ENCODE measurements around the gene SEPTIN6.

SEPTIN6 gene

DNA sequence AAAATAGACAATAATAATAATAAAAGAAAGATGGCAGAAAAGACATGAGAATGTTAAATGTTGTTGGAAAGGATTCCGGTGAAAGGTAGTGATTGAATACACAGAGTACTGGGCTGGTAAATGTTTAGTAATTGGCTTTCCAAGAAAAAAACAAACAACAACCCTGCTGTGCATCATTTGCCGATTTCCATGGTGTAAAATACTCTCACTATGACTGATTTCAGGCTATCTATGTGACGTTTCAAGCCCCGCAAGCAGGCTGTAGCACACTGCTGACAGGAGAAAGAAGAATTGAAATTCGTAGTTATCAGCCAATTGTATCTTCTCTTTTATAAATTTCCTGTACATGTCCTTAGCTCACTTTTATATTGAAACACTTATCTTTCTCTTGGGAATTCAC lies 13.6 kb upstream of the SEPTIN6 start:
- no peak for TF ChIP-seq JUND (IDR thresholded peaks at IDR 0.05; ENCODE audit: low read depth)
- DNase-seq (ENCODE audit: low read depth in 1 of 2, low spot score in 1 of 2), result no peak
- in situ Hi-C loops (cut with HindIII; ENCODE audit: low pct_unique_long_range_greater_than_20kb, low sequenced_read_pairs), result no loop called here

- peak; percentile 14 to 45 for DNase-seq (ENCODE audit: low read depth in 1 of 2, low spot score in 1 of 2)
- in situ Hi-C loops (cut with HindIII; ENCODE audit: low pct_unique_long_range_greater_than_20kb, low sequenced_read_pairs), result no loop called here
- no peak for TF ChIP-seq JUND (IDR thresholded peaks at IDR 0.05; ENCODE audit: low read depth)
Observed at GRCh38 chrX:119698845-119699244, 5.9 kb upstream of the SEPTIN6 start.

DNA sequence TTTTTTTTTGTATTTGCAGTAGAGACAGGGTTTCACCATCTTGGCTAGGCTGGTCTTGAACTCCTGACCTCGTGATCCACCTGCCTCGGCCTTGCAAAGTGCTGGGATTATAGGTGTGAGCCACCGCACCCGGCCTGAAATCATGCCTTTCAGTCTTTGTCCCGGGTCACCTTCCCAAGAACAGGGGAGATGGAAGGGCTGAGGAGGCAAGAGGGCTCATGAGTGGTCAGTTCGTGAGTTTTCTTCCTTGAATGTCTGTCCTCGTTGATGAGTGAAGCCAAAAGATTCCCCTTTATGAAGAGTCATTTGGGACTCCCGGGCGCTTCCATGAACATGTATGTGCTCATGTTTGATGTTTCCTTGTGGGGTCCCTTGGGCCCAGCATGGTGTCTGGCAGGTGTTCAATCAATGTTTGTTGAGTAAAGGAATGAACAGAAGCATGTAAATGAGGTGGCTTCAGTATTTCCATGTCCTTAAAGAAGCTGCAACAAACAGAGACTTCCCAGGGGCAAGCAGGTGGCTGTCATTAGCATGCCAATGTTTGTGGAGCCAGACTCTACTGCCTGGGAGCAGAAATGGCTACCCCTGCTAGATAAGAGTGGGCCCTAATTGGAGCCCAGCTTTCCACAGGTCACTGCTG lies 3.4 kb upstream of the SEPTIN6 start:
- in situ Hi-C loops (cut with HindIII; ENCODE audit: low pct_unique_long_range_greater_than_20kb, low sequenced_read_pairs), result no loop called here
- TF ChIP-seq JUND (IDR thresholded peaks at IDR 0.05; ENCODE audit: low read depth), result no peak
- DNase-seq (ENCODE audit: low read depth in 1 of 2, low spot score in 1 of 2), result no peak

GRCh38 chrX:119695535-119696050 lies 2.6 kb upstream of the SEPTIN6 start:
- no peak for TF ChIP-seq JUND (IDR thresholded peaks at IDR 0.05; ENCODE audit: low read depth)
- DNase-seq (ENCODE audit: low read depth in 1 of 2, low spot score in 1 of 2), result no peak
- in situ Hi-C loops (cut with HindIII; ENCODE audit: low pct_unique_long_range_greater_than_20kb, low sequenced_read_pairs), result no loop called here

DNA sequence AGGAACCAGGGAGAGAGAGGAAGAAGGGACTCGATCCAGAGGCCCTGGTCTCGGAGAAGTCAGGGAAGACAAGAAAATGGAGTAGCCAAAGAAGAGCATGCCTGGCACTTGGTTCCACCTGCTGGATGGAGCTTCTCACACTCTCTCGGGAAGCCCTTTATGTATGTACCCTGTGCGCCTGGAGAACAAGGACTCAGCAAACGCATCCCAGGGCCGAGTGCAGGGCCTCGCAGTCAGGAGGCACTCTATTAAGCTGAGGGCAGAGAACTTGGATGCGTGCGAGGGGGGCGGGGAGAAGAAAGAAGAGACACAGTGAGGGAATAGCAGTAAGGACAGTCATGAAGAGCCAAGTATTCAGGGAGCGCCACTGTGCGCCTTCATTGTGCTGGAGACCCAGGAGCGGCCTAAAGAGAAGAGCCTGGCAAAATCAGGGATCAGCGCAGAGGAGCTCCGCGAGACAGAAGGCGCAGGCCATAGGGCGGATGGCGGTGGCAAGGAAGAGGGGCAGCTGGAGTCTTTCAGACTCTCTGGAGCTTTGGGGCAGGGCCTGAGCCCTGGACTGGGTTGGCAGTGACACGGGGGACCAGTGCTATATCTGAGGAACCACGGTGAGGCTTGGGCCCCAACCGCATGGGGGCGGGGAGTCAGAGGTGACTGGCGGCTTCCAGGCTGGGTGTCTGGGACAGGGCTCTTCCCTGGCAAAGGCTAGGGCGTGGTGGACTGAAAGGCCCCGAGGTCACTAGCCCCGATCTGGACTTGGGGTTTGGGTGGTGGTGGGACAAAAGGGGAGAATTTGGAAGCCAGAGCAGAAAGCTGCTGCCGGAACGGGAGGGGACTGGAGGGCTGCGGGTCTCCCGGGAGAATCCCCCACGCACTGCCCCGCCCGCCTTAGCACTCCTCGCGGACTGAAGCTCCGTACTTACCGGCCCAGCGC lies 1.9 kb upstream of the SEPTIN6 start:
- in situ Hi-C loops (cut with HindIII; ENCODE audit: low pct_unique_long_range_greater_than_20kb, low sequenced_read_pairs), result no loop called here

DNA sequence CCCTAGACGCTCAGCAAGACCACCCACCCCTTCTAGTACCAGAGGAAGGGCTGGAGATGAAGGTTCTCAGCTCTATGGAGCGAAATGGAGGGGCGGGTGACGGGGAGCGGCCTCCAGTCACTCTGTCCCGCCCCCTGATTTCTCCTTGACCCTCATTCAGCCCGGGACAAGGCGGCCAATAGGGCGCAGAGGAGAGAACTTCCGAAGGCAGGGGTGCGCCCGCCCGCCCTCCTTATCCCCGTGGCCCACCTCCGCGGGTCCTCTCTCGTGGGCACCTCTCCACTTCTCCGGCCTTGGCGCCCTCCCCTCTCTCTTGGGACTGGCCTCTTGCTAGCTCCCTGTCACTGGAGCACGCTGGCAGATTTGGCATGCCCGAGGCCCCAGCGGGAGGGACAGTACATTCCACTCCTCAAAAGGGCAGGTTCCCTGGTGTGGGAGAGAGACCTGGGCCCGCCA lies 1.1 kb upstream of the SEPTIN6 start:
- in situ Hi-C loops (cut with HindIII; ENCODE audit: low pct_unique_long_range_greater_than_20kb, low sequenced_read_pairs), result no loop called here
- no peak for DNase-seq (ENCODE audit: low read depth in 1 of 2, low spot score in 1 of 2)
- TF ChIP-seq JUND (IDR thresholded peaks at IDR 0.05; ENCODE audit: low read depth), result no peak

More for the DNA sequence above, 1.9 kb upstream of the SEPTIN6 start:
- TF ChIP-seq JUND (IDR thresholded peaks at IDR 0.05; ENCODE audit: low read depth), result no peak
- peak in 1 of 2 experiments; percentile 26 for DNase-seq (ENCODE audit: low read depth in 1 of 2, low spot score in 1 of 2)

- in situ Hi-C loops (cut with HindIII; ENCODE audit: low pct_unique_long_range_greater_than_20kb, low sequenced_read_pairs), result no loop called here
- DNase-seq (ENCODE audit: low read depth in 1 of 2, low spot score in 1 of 2), result peak; percentile 36 to 54
- no peak for TF ChIP-seq JUND (IDR thresholded peaks at IDR 0.05; ENCODE audit: low read depth)
Observed at GRCh38 chrX:119692191-119693039, 553 bp downstream of the SEPTIN6 start.

DNA sequence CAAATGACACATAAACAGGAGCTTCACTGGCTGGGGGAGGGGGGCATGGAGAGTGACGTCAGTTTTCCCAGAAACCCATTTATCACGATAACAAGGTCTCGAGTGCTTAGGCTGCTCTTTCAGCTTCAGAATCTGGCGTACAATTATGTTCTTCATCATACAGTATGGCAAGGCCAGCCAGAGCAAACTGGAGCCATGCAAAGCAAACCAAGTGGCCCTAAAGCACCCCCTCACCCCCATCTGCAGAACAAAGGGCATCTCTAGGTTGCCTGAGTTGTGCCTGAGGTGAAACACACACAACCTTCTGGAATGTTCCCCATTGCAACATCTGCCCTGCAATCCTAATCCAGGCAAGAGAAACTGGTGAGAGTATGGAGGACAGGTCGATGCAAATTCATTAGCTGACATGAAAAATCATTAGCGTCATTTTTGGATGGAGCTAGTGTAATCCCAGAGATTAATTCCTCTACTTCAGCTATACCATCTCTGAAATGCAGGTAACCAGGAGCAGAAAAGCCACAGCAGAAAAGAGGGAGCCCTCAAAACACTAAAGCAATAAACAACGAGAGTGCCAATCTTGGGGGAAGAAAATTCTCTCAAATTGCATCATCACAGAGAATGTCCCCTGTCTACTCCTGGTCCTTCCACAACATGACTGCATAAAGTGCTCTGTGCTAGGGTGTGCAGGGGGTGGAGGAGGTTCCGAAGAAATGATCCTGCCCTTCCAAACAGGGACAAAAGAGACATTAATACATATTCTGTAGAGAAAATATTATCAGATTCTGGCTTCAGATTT lies 1.8 kb downstream of the SEPTIN6 start:
- DNase-seq (ENCODE audit: low read depth in 1 of 2, low spot score in 1 of 2), result no peak
- no peak for TF ChIP-seq JUND (IDR thresholded peaks at IDR 0.05; ENCODE audit: low read depth)

GRCh38 chrX:119688911-119689321 lies 4.1 kb downstream of the SEPTIN6 start:
- in situ Hi-C loops (cut with HindIII; ENCODE audit: low pct_unique_long_range_greater_than_20kb, low sequenced_read_pairs), result no loop called here
- no peak for DNase-seq (ENCODE audit: low read depth in 1 of 2, low spot score in 1 of 2)
- TF ChIP-seq JUND (IDR thresholded peaks at IDR 0.05; ENCODE audit: low read depth), result no peak

More for the DNA sequence above, 1.8 kb downstream of the SEPTIN6 start:
- in situ Hi-C loops (cut with HindIII; ENCODE audit: low pct_unique_long_range_greater_than_20kb, low sequenced_read_pairs), result no loop called here

- no peak for TF ChIP-seq JUND (IDR thresholded peaks at IDR 0.05; ENCODE audit: low read depth)
- no peak for DNase-seq (ENCODE audit: low read depth in 1 of 2, low spot score in 1 of 2)
- in situ Hi-C loops (cut with HindIII; ENCODE audit: low pct_unique_long_range_greater_than_20kb, low sequenced_read_pairs), result no loop called here
Observed at GRCh38 chrX:119687661-119688413, 5.1 kb downstream of the SEPTIN6 start.

All from T47D (cell line).